Measurements from ENCODE around the gene GPR82. TPM values are rescaled to one million over a fixed set of nuclear protein-coding genes. Genes with fewer than 3 reads are reported as not detected.

GPR82 gene
- total and polyA plus RNA-seq, 7 donors: 0.01 to 0.15 (median 0.03) TPM; not detected in 4

- Histone ChIP-seq H3K27ac (no peak overlapping the region), H3K4me1 (no peaks in the 10 kb centered on the region), H3K4me3 (no peak overlapping the region), H3K27me3 (ENCODE audit: insufficient read depth in 3 of 3, low read length in 2 of 3) (no peaks in the 10 kb centered on the region), H3K36me3 (ENCODE audit: insufficient read depth in 1 of 2, low read depth in 1 of 2) (no peaks in the 10 kb centered on the region), H3K9me3 (no peaks in the 10 kb centered on the region)
- TF ChIP-seq CTCF (IDR thresholded peaks at IDR 0.05): no peak
- ATAC-seq (no peak), DNase-seq (no peak)
- 79 to 93% (median 87%) methylated on average over 2 of the region's 2 CpGs for WGBS, 3 donors
- intact Hi-C loops (cut with DNase I): no loop called here
Observed at GRCh38 chrX:41732260-41732659, 8.3 kb downstream of the GPR82 start.

GRCh38 chrX:41733939-41734338 lies 10.0 kb downstream of the GPR82 start:
- WGBS, 3 donors: 63 to 100% (median 94%) methylated on average over 1 of the region's 1 CpG
- intact Hi-C loops (cut with DNase I): no loop called here
- Histone ChIP-seq H3K4me1 (no peaks in the 10 kb centered on the region), H3K27ac (no peak overlapping the region), H3K9me3 (no peaks in the 10 kb centered on the region), H3K36me3 (ENCODE audit: insufficient read depth in 1 of 2, low read depth in 1 of 2) (no peaks in the 10 kb centered on the region), H3K27me3 (ENCODE audit: insufficient read depth in 3 of 3, low read length in 2 of 3) (no peaks in the 10 kb centered on the region), H3K4me3 (no peak overlapping the region)
- ATAC-seq (no peak), DNase-seq (no peak)
- TF ChIP-seq CTCF (IDR thresholded peaks at IDR 0.05): no peak

- Histone ChIP-seq H3K36me3 (ENCODE audit: insufficient read depth in 1 of 2, low read depth in 1 of 2) (no peaks in the 10 kb centered on the region), H3K27ac (no peak overlapping the region), H3K9me3 (no peaks in the 10 kb centered on the region), H3K27me3 (ENCODE audit: insufficient read depth in 3 of 3, low read length in 2 of 3) (no peaks in the 10 kb centered on the region), H3K4me3 (no peak overlapping the region), H3K4me1 (no peaks in the 10 kb centered on the region)
- intact Hi-C loops (cut with DNase I): no loop called here
- DNase-seq (no peak), ATAC-seq (no peak)
- WGBS, 3 donors: 13 to 36% (median 26%) methylated on average over 1 of the region's 1 CpG
- TF ChIP-seq CTCF (IDR thresholded peaks at IDR 0.05): no peak
Observed at GRCh38 chrX:41734530-41734929, 10.5 kb downstream of the GPR82 start.

- no peaks in the 10 kb centered on the region for H3K4me1 ChIP-seq
- TF ChIP-seq CTCF (IDR thresholded peaks at IDR 0.05): no peak
- no peaks in the 10 kb centered on the region for H3K36me3 ChIP-seq (ENCODE audit: insufficient read depth in 1 of 2, low read depth in 1 of 2)
- H3K9me3 ChIP-seq: no peaks in the 10 kb centered on the region
- H3K27ac ChIP-seq: no peak overlapping the region
- DNase-seq (no peak), ATAC-seq (no peak)
- intact Hi-C loops (cut with DNase I): no loop called here
- no peaks in the 10 kb centered on the region for H3K27me3 ChIP-seq (ENCODE audit: insufficient read depth in 3 of 3, low read length in 2 of 3)
- H3K4me3 ChIP-seq: no peak overlapping the region
- WGBS, 3 donors: 58 to 76% (median 59%) methylated on average over 7 of the region's 7 CpGs
Observed at GRCh38 chrX:41737065-41737464, 13.1 kb downstream of the GPR82 start.

- Histone ChIP-seq H3K27ac (no peak overlapping the region), H3K4me3 (no peak overlapping the region), H3K36me3 (ENCODE audit: insufficient read depth in 1 of 2, low read depth in 1 of 2) (no peaks in the 10 kb centered on the region), H3K9me3 (no peaks in the 10 kb centered on the region), H3K4me1 (no peaks in the 10 kb centered on the region), H3K27me3 (ENCODE audit: insufficient read depth in 3 of 3, low read length in 2 of 3) (no peaks in the 10 kb centered on the region)
- no peak for DNase-seq
- no peak for ATAC-seq
- intact Hi-C loops (cut with DNase I): no loop called here
- no peak for TF ChIP-seq CTCF (IDR thresholded peaks at IDR 0.05)
- 84 to 100% (median 97%) methylated on average over 1 of the region's 1 CpG for WGBS, 3 donors
Observed at GRCh38 chrX:41739871-41740270, 15.9 kb downstream of the GPR82 start.
